ENCODE results near the gene PRR7.

DNA sequence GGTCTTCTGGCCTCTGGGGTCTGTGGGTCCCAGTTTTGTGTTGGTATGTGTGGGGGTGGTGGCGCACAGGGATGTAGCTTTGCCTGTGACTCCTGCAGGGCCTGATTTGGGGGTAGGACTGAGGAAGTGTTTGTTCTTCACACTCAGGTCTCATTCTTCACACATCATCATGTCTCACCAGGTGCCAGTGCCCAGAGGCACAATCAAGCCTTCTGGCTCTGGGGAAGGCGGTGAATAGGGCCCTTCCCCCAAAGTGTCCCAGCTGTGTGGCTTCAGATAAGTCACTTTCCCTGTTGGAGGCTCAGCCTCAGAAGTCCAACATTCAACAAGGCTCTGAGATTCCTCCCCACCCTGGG is 21.7 kb downstream of the PRR7 start:
- TF ChIP-seq, protein P1, sequence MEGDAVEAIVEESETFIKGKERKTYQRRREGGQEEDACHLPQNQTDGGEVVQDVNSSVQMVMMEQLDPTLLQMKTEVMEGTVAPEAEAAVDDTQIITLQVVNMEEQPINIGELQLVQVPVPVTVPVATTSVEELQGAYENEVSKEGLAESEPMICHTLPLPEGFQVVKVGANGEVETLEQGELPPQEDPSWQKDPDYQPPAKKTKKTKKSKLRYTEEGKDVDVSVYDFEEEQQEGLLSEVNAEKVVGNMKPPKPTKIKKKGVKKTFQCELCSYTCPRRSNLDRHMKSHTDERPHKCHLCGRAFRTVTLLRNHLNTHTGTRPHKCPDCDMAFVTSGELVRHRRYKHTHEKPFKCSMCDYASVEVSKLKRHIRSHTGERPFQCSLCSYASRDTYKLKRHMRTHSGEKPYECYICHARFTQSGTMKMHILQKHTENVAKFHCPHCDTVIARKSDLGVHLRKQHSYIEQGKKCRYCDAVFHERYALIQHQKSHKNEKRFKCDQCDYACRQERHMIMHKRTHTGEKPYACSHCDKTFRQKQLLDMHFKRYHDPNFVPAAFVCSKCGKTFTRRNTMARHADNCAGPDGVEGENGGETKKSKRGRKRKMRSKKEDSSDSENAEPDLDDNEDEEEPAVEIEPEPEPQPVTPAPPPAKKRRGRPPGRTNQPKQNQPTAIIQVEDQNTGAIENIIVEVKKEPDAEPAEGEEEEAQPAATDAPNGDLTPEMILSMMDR (IDR thresholded peaks at IDR 0.05) = no peak
- no peak for TF ChIP-seq POLR2A (IDR thresholded peaks at IDR 0.05)
